Fibroblast of the aortic adventitia (primary cell): Measurements from ENCODE around the gene FAF1. TPM values are rescaled to one million over a fixed set of nuclear protein-coding genes. Genes with fewer than 3 reads are reported as not detected.
A peak's percentile ranks its signal among the peaks of the same experiment; 100 is the strongest.

Experiments
- DNase-seq: peaks from one replicate; pipeline ENCODE4 v3.0.0-alpha.2; 2010; ENCODE audit warnings: low read depth
- H3K4me3 ChIP-seq: 2 replicates; pipeline ENCODE4 v1.5.1; 2011; ENCODE audit warnings: low read depth, mild to moderate bottlenecking, control low read depth, low read length, moderate library complexity
- CTCF ChIP-seq: IDR thresholded peaks from 2 replicates; pipeline ENCODE4 v1.5.1; 2011; ENCODE audit warnings: mild to moderate bottlenecking, low read length, control low read depth, inconsistent platforms; ENCODE audit not compliant: insufficient read depth
- total RNA-seq: library from RNA; depleted of rRNA; stranded (reverse); fragments of >200 nt; gene quantifications from 2 replicates; pipeline ENCODE4 v1.2.3, GENCODE V29; 2012; ENCODE audit warnings: low replicate concordance

Gene FAF1
- total RNA-seq, 1 donor: 93.8 TPM

GRCh38 chr1:50595874-50596273, 364.2 kb downstream of the FAF1 start:
- no peak for TF ChIP-seq CTCF

DNA sequence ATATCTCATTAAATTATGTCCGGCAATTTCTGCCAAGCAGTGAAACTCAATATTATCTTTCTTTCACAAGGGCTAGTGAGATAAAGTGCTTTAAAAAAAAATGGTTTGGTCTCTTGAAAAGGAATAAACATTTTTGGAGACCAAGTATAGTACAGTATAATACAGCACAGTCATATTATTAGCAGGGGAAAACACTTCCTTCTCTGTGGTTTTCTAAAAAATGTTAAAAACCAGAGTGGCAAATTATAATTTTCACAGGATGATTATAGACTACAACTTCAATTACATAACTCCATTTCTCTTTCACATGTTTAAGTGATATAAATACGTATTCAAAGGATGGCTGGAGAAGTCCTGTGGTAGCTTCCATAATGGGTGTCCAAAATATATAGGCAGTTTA, 366.6 kb downstream of the FAF1 start:
- TF ChIP-seq CTCF: no peak
- DNase-seq: no peak
- no peak overlapping the region for H3K4me3 ChIP-seq

More at GRCh38 chr1:50595874-50596273, 364.2 kb downstream of the FAF1 start:
- no peak overlapping the region for H3K4me3 ChIP-seq
- no peak for DNase-seq

- H3K4me3 ChIP-seq: no peak overlapping the region
- no peak for TF ChIP-seq CTCF
- DNase-seq: peak; percentile 25
Measured at GRCh38 chr1:50591598-50591997, 368.5 kb downstream of the FAF1 start.

- peak; percentile 9 for TF ChIP-seq CTCF
Measured at GRCh38 chr1:50582346-50582745, 377.7 kb downstream of the FAF1 start.

DNA sequence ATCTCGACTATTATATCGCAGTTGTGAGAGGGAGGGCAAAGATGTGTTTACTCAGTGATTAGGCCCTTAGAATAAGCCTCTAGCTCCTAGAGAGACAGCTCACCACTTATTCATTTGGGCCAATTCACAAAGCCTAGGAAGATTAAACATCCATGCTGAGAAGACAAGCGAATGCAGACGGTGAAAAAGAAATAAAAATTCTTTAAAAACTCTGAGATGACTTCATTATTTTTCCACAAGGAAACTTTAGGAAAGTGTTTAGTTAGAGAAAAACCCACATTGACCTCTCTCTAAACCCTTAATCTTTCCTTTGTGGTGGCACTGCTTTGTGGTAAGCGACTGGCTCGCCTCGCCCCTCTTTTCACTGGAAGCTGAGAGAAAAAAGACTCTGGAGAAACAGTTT, 390.0 kb downstream of the FAF1 start:
- TF ChIP-seq CTCF: no peak
- H3K4me3 ChIP-seq: no peak overlapping the region
- DNase-seq: peak; percentile 10

More at GRCh38 chr1:50582346-50582745, 377.7 kb downstream of the FAF1 start:
- no peak for DNase-seq
- H3K4me3 ChIP-seq: no peak overlapping the region

- no peak for TF ChIP-seq CTCF
- DNase-seq: no peak
- H3K4me3 ChIP-seq: no peak overlapping the region
Measured at GRCh38 chr1:50568782-50569181, 391.3 kb downstream of the FAF1 start.

- no peak for DNase-seq
- no peak for TF ChIP-seq CTCF
- no peak overlapping the region for H3K4me3 ChIP-seq
Measured at GRCh38 chr1:50566405-50566804, 393.7 kb downstream of the FAF1 start.
